ENCODE measurements around the gene REC8.
A peak's percentile ranks its signal among the peaks of the same experiment; 100 is the strongest.

REC8 gene

GRCh38 chr14:24138396-24139271, 33.2 kb upstream of the REC8 start:
- DNase-seq: no peak

GRCh38 chr14:24139272-24139934, 32.5 kb upstream of the REC8 start:
- no peak for DNase-seq

GRCh38 chr14:24141097-24141880, 30.6 kb upstream of the REC8 start, which contains the start of gene EMC9:
Gene EMC9, minus strand, starts transcription at chr14:24141591. Its CDS starts 287 bp downstream, at chr14:24141304.
- peak; percentile 96 to 99 for DNase-seq

GRCh38 chr14:24143511-24143910, 28.4 kb upstream of the REC8 start:
- no peak for DNase-seq

GRCh38 chr14:24144451-24144850, 27.4 kb upstream of the REC8 start:
- DNase-seq: no peak

GRCh38 chr14:24145219-24145618, 26.7 kb upstream of the REC8 start:
- DNase-seq: no peak

GRCh38 chr14:24145690-24146452, 26.0 kb upstream of the REC8 start:
- DNase-seq: no peak

- peak in 1 of 2 experiments; percentile 25 for DNase-seq
Measured at GRCh38 chr14:24146453-24146977, 25.4 kb upstream of the REC8 start, which contains the start of gene PSME2. Gene PSME2, minus strand, starts transcription at chr14:24146610. Its CDS starts 29 bp downstream, at chr14:24146581.

GRCh38 chr14:24146978-24147760, 24.7 kb upstream of the REC8 start, which contains the start of gene RNF31:
Gene RNF31, plus strand, starts transcription at chr14:24147498. Its CDS starts 201 bp downstream, at chr14:24147699.
- peak; percentile 89 to 98 for DNase-seq

- DNase-seq: no peak
Measured at GRCh38 chr14:24147761-24148428, 24.0 kb upstream of the REC8 start.

GRCh38 chr14:24149302-24149969, 22.4 kb upstream of the REC8 start:
- DNase-seq: no peak

GRCh38 chr14:24150061-24150460, 21.8 kb upstream of the REC8 start:
- no peak for DNase-seq

GRCh38 chr14:24150567-24150966, 21.3 kb upstream of the REC8 start:
- DNase-seq: no peak

- no peak for DNase-seq
Measured at GRCh38 chr14:24150993-24151392, 20.9 kb upstream of the REC8 start.

GRCh38 chr14:24151404-24152080, 20.3 kb upstream of the REC8 start:
- DNase-seq: no peak

- no peak for DNase-seq
Measured at GRCh38 chr14:24155100-24155499, 16.8 kb upstream of the REC8 start.

- DNase-seq: no peak
Measured at GRCh38 chr14:24156840-24157239, 15.0 kb upstream of the REC8 start.

GRCh38 chr14:24157331-24157730, 14.5 kb upstream of the REC8 start:
- no peak for DNase-seq

- DNase-seq: no peak
Measured at GRCh38 chr14:24159777-24160498, 11.9 kb upstream of the REC8 start.
